HG03060 (cell line): ENCODE measurements around the gene NEO1.

Experiments used
- ATAC-seq: cut with Tn5 transposase; IDR thresholded peaks from one replicate; pipeline ENCODE4 v1.9.1; 2021; ENCODE audit warnings: low read depth, moderate number of reproducible peaks; ENCODE audit not compliant: unreplicated experiment

Gene NEO1

GRCh38 chr15:73051807-73052652 lies at the start of gene NEO1:
Gene NEO1, plus strand, starts transcription at chr15:73052463. Its CDS starts 213 bp downstream, at chr15:73052676.
- ATAC-seq = no peak

GRCh38 chr15:73004462-73004861 lies 47.8 kb upstream of the NEO1 start:
- no peak for ATAC-seq

- ATAC-seq = no peak
These were observed 47.2 kb upstream of the NEO1 start for GRCh38 chr15:73005032-73005431.

- ATAC-seq = no peak
These were observed 46.8 kb upstream of the NEO1 start for GRCh38 chr15:73005446-73005845.

- ATAC-seq = no peak
These were observed 45.7 kb upstream of the NEO1 start for GRCh38 chr15:73006523-73006922.

- ATAC-seq = no peak
These were observed 42.9 kb upstream of the NEO1 start for GRCh38 chr15:73009066-73010056.

GRCh38 chr15:73010154-73011152 lies 41.8 kb upstream of the NEO1 start:
- no peak for ATAC-seq

- ATAC-seq = no peak
These were observed 37.4 kb upstream of the NEO1 start for GRCh38 chr15:73014904-73015303.

GRCh38 chr15:73015493-73015892 lies 36.8 kb upstream of the NEO1 start:
- ATAC-seq = no peak

GRCh38 chr15:73017987-73018386 lies 34.3 kb upstream of the NEO1 start:
- ATAC-seq = no peak

- no peak for ATAC-seq
These were observed 33.1 kb upstream of the NEO1 start for GRCh38 chr15:73019154-73019553.

- no peak for ATAC-seq
These were observed 32.6 kb upstream of the NEO1 start for GRCh38 chr15:73019601-73020146.

GRCh38 chr15:73021139-73021621 lies 31.1 kb upstream of the NEO1 start:
- no peak for ATAC-seq

GRCh38 chr15:73022161-73022560 lies 30.1 kb upstream of the NEO1 start:
- no peak for ATAC-seq

GRCh38 chr15:73023071-73023470 lies 29.2 kb upstream of the NEO1 start:
- ATAC-seq = no peak

- ATAC-seq = no peak
These were observed 28.1 kb upstream of the NEO1 start for GRCh38 chr15:73024168-73024567.

- ATAC-seq = no peak
These were observed 25.7 kb upstream of the NEO1 start for GRCh38 chr15:73026511-73027054.

GRCh38 chr15:73028031-73028430 lies 24.2 kb upstream of the NEO1 start:
- ATAC-seq = no peak

GRCh38 chr15:73028831-73029451 lies 23.3 kb upstream of the NEO1 start:
- no peak for ATAC-seq
